ENCODE data around the gene POU2F3. TPM values are rescaled to one million over a fixed set of nuclear protein-coding genes. Genes with fewer than 3 reads are reported as not detected.
"Not testable (repeated sequence)": the region's sequence is repeated elsewhere in the genome, so short reads cannot be mapped to it uniquely, and the experiment has no call there.

POU2F3 gene
- total RNA-seq, 2 experiments from 2014 or later = not detected

- Mint-ChIP-seq H3K27me3 (peaks cover 80% of the 10 kb centered on the region), H3K27ac (peak overlapping the region; percentile 72), H3K4me1 (peaks cover 44% of the 10 kb centered on the region), H3K4me3 (peak overlapping the region; percentile 53), H3K9me3 (peaks cover 1% of the 10 kb centered on the region), H3K36me3 (no peaks in the 10 kb centered on the region)
- DNase-seq = no peak
These were observed 8.8 kb downstream of the POU2F3 start for GRCh38 chr11:120248551-120249278.

GRCh38 chr11:120249279-120250262 lies 9.6 kb downstream of the POU2F3 start:
- peaks cover 1% of the 10 kb centered on the region for H3K9me3 Mint-ChIP-seq
- H3K36me3 Mint-ChIP-seq = no peaks in the 10 kb centered on the region
- peaks cover 82% of the 10 kb centered on the region for H3K27me3 Mint-ChIP-seq
- no peak overlapping the region for H3K27ac Mint-ChIP-seq
- H3K4me3 Mint-ChIP-seq = no peak overlapping the region
- peaks cover 45% of the 10 kb centered on the region for H3K4me1 Mint-ChIP-seq
- no peak for DNase-seq

- H3K4me1 Mint-ChIP-seq = peaks cover 24% of the 10 kb centered on the region
- not testable (repeated sequence) for H3K27ac Mint-ChIP-seq, DNase-seq, H3K4me3 Mint-ChIP-seq, H3K9me3 Mint-ChIP-seq, H3K36me3 Mint-ChIP-seq
- H3K27me3 Mint-ChIP-seq = peaks cover 87% of the 10 kb centered on the region
These were observed 13.4 kb downstream of the POU2F3 start for GRCh38 chr11:120253377-120253776.

- no peak for DNase-seq
- peaks cover 10% of the 10 kb centered on the region for H3K4me1 Mint-ChIP-seq
- H3K4me3 Mint-ChIP-seq = no peak overlapping the region
These were observed 15.0 kb downstream of the POU2F3 start for GRCh38 chr11:120254788-120255518.

GRCh38 chr11:120255519-120255866 lies 15.6 kb downstream of the POU2F3 start:
- DNase-seq = no peak
- H3K36me3 Mint-ChIP-seq = no peaks in the 10 kb centered on the region
- H3K27ac Mint-ChIP-seq = no peak overlapping the region
- H3K4me3 Mint-ChIP-seq = no peak overlapping the region
- H3K9me3 Mint-ChIP-seq = no peaks in the 10 kb centered on the region
- peaks cover 8% of the 10 kb centered on the region for H3K4me1 Mint-ChIP-seq
- H3K27me3 Mint-ChIP-seq = peaks cover 91% of the 10 kb centered on the region

More at GRCh38 chr11:120254788-120255518, 15.0 kb downstream of the POU2F3 start:
- Mint-ChIP-seq H3K9me3 (no peaks in the 10 kb centered on the region), H3K27me3 (peaks cover 92% of the 10 kb centered on the region), H3K36me3 (no peaks in the 10 kb centered on the region), H3K27ac (no peak overlapping the region)

- Mint-ChIP-seq H3K4me1 (peaks cover 8% of the 10 kb centered on the region), H3K4me3 (no peak overlapping the region), H3K27ac (no peak overlapping the region), H3K9me3 (no peaks in the 10 kb centered on the region), H3K27me3 (peaks cover 90% of the 10 kb centered on the region), H3K36me3 (no peaks in the 10 kb centered on the region)
- no peak for DNase-seq
These were observed 16.2 kb downstream of the POU2F3 start for GRCh38 chr11:120256178-120256577.

GRCh38 chr11:120256779-120257178 lies 16.8 kb downstream of the POU2F3 start:
- Mint-ChIP-seq H3K9me3 (no peaks in the 10 kb centered on the region), H3K4me1 (peaks cover 8% of the 10 kb centered on the region), H3K27ac (no peak overlapping the region), H3K27me3 (peaks cover 87% of the 10 kb centered on the region), H3K36me3 (no peaks in the 10 kb centered on the region), H3K4me3 (no peak overlapping the region)
- DNase-seq = no peak

GRCh38 chr11:120257346-120257745 lies 17.4 kb downstream of the POU2F3 start:
- DNase-seq = no peak
- H3K27me3 Mint-ChIP-seq = peaks cover 81% of the 10 kb centered on the region
- peaks cover 8% of the 10 kb centered on the region for H3K4me1 Mint-ChIP-seq
- no peaks in the 10 kb centered on the region for H3K36me3 Mint-ChIP-seq
- H3K4me3 Mint-ChIP-seq = no peak overlapping the region
- no peaks in the 10 kb centered on the region for H3K9me3 Mint-ChIP-seq
- H3K27ac Mint-ChIP-seq = no peak overlapping the region

GRCh38 chr11:120258661-120259060 lies 18.7 kb downstream of the POU2F3 start:
- Mint-ChIP-seq H3K27me3 (peaks cover 79% of the 10 kb centered on the region), H3K9me3 (no peaks in the 10 kb centered on the region), H3K4me3 (no peak overlapping the region), H3K27ac (no peak overlapping the region), H3K4me1 (peaks cover 8% of the 10 kb centered on the region), H3K36me3 (no peaks in the 10 kb centered on the region)
- DNase-seq = no peak

- Mint-ChIP-seq H3K36me3 (no peaks in the 10 kb centered on the region), H3K4me1 (peaks cover 7% of the 10 kb centered on the region), H3K4me3 (no peak overlapping the region), H3K27ac (no peak overlapping the region), H3K27me3 (peaks cover 75% of the 10 kb centered on the region), H3K9me3 (no peaks in the 10 kb centered on the region)
- DNase-seq = no peak
These were observed 19.3 kb downstream of the POU2F3 start for GRCh38 chr11:120259241-120259640.

GRCh38 chr11:120259988-120260565 lies 20.1 kb downstream of the POU2F3 start:
- Mint-ChIP-seq H3K36me3 (no peaks in the 10 kb centered on the region), H3K27ac (no peak overlapping the region), H3K4me3 (no peak overlapping the region), H3K27me3 (peaks cover 67% of the 10 kb centered on the region), H3K9me3 (no peaks in the 10 kb centered on the region), H3K4me1 (peaks cover 4% of the 10 kb centered on the region)
- DNase-seq = no peak

- no peak overlapping the region for H3K27ac Mint-ChIP-seq
- H3K4me3 Mint-ChIP-seq = no peak overlapping the region
- no peaks in the 10 kb centered on the region for H3K36me3 Mint-ChIP-seq
- H3K9me3 Mint-ChIP-seq = no peaks in the 10 kb centered on the region
- peaks cover 63% of the 10 kb centered on the region for H3K27me3 Mint-ChIP-seq
- no peak for DNase-seq
- H3K4me1 Mint-ChIP-seq = no peaks in the 10 kb centered on the region
These were observed 20.7 kb downstream of the POU2F3 start for GRCh38 chr11:120260616-120261015.

- Mint-ChIP-seq H3K27me3 (peaks cover 63% of the 10 kb centered on the region), H3K4me1 (no peaks in the 10 kb centered on the region), H3K27ac (no peak overlapping the region), H3K9me3 (no peaks in the 10 kb centered on the region), H3K36me3 (no peaks in the 10 kb centered on the region), H3K4me3 (no peak overlapping the region)
- DNase-seq = no peak
These were observed 21.4 kb downstream of the POU2F3 start for GRCh38 chr11:120261321-120261720.

- no peak for DNase-seq
- H3K4me1 Mint-ChIP-seq = no peaks in the 10 kb centered on the region
- H3K9me3 Mint-ChIP-seq = no peaks in the 10 kb centered on the region
- H3K27me3 Mint-ChIP-seq = peaks cover 63% of the 10 kb centered on the region
- no peak overlapping the region for H3K4me3 Mint-ChIP-seq
- no peaks in the 10 kb centered on the region for H3K36me3 Mint-ChIP-seq
- H3K27ac Mint-ChIP-seq = no peak overlapping the region
These were observed 22.0 kb downstream of the POU2F3 start for GRCh38 chr11:120261931-120262330.

- no peaks in the 10 kb centered on the region for H3K4me1 Mint-ChIP-seq
- DNase-seq = no peak
- H3K4me3 Mint-ChIP-seq = no peak overlapping the region
- peaks cover 43% of the 10 kb centered on the region for H3K27me3 Mint-ChIP-seq
- no peaks in the 10 kb centered on the region for H3K36me3 Mint-ChIP-seq
- no peak overlapping the region for H3K27ac Mint-ChIP-seq
- no peaks in the 10 kb centered on the region for H3K9me3 Mint-ChIP-seq
These were observed 27.4 kb downstream of the POU2F3 start for GRCh38 chr11:120267319-120267718.

All from activated naive CD8-positive, alpha-beta T cell treated with anti-CD3 and anti-CD28 coated beads for 36 hours (primary cell).